CD14-positive monocyte (primary cell): ENCODE results near the gene HDAC10. TPM values are rescaled to one million over a fixed set of nuclear protein-coding genes. Genes with fewer than 3 reads are reported as not detected.

Experiments
- DNase-seq, 3 donors: peaks; one replicate each; pipeline ENCODE4 v3.0.0-alpha.2; 2011 to 2022
- H2AFZ ChIP-seq: 2 replicates; pipeline ENCODE4 v1.6.0; 2012; ENCODE audit warnings: mild to moderate bottlenecking, low read depth, low read length, inconsistent platforms; ENCODE audit not compliant: insufficient read depth, poor library complexity, severe bottlenecking
- H3K27ac ChIP-seq, 2 donors: 1 replicate in 1 of 2; 2 replicates in 1 of 2; pipeline ENCODE4 v1.5.1; 2012 to 2013; ENCODE audit warnings: low read length in 2 of 2, control low read depth in 1 of 2, inconsistent platforms in 1 of 2, low read depth in 1 of 2, mild to moderate bottlenecking in 1 of 2
- H3K27me3 ChIP-seq, 2 donors: one replicate each; pipeline versions ENCODE4 v1.6.0 to v1.6.1; 2011 to 2013; ENCODE audit warnings: low read length in 2 of 2; ENCODE audit not compliant: control insufficient read depth in 2 of 2, insufficient read depth in 2 of 2
- H3K36me3 ChIP-seq, 2 donors: replicated peaks in 1 of 2; 1 replicate in 1 of 2; 2 replicates in 1 of 2; pipeline versions ENCODE4 v1.5.1 to v1.6.1; 2012 to 2013; ENCODE audit warnings: low read length in 2 of 2, control low read depth in 1 of 2, inconsistent platforms in 1 of 2, mild to moderate bottlenecking in 1 of 2; ENCODE audit not compliant: insufficient read depth in 2 of 2, control insufficient read depth in 1 of 2
- H3K4me1 ChIP-seq, 2 donors: 1 replicate in 1 of 2; 2 replicates in 1 of 2; pipeline versions ENCODE4 v1.5.1 to v1.6.1; 2012 to 2013; ENCODE audit warnings: low read length in 2 of 2, control low read depth in 1 of 2, inconsistent platforms in 1 of 2, mild to moderate bottlenecking in 1 of 2, moderate library complexity in 1 of 2; ENCODE audit not compliant: insufficient read depth in 2 of 2, control insufficient read depth in 1 of 2
- H3K4me2 ChIP-seq: replicated peaks from 2 replicates; pipeline ENCODE3; 2012; ENCODE audit warnings: low read length, moderate library complexity, mild to moderate bottlenecking; ENCODE audit not compliant: poor library complexity, severe bottlenecking; ENCODE audit errors: extremely low read depth
- H3K4me3 ChIP-seq, 3 experiments: fragments of 200-600 bp in 1 of 3; sonication (generic) in 1 of 3; replicated peaks in 1 of 3; 1 replicate in 2 of 3; 2 replicates in 1 of 3; pipeline ENCODE4 v1.5.1; 2011 to 2013; ENCODE audit warnings: low read length in 3 of 3, mild to moderate bottlenecking in 3 of 3, control low read depth in 2 of 3, low read depth in 2 of 3, inconsistent platforms in 1 of 3, moderate library complexity in 1 of 3
- H3K79me2 ChIP-seq: 2 replicates; pipeline ENCODE4 v1.6.0; 2012; ENCODE audit warnings: mild to moderate bottlenecking, control low read depth, inconsistent platforms, low read length, moderate library complexity; ENCODE audit not compliant: insufficient read depth
- H3K9ac ChIP-seq: 2 replicates; pipeline ENCODE4 v1.6.0; 2017; ENCODE audit warnings: low read length, mild to moderate bottlenecking; ENCODE audit not compliant: insufficient read depth, poor library complexity, severe bottlenecking
- H3K9me3 ChIP-seq, 2 donors: replicated peaks in 1 of 2; 1 replicate in 1 of 2; 2 replicates in 1 of 2; pipeline versions ENCODE4 v1.5.1 to v1.6.1; 2012 to 2013; ENCODE audit warnings: low read length in 2 of 2, control low read depth in 1 of 2; ENCODE audit not compliant: control insufficient read depth in 1 of 2, insufficient read depth in 1 of 2
- H4K20me1 ChIP-seq: 2 replicates; pipeline ENCODE4 v1.6.0; 2012; ENCODE audit warnings: mild to moderate bottlenecking, low read length, control low read depth, moderate library complexity; ENCODE audit not compliant: insufficient read depth
- H3K27ac Mint-ChIP-seq, 7 donors: one replicate each; pipeline ENCODE4 v1.8.0; 2020; ENCODE audit warnings: mild to moderate bottlenecking in 7 of 7, mixed read lengths in 7 of 7, moderate library complexity in 6 of 7, inconsistent platforms in 2 of 7
- H3K27me3 Mint-ChIP-seq, 3 donors: one replicate each; pipeline ENCODE4 v1.8.0; 2021 to 2022; ENCODE audit warnings: low read depth in 3 of 3, mild to moderate bottlenecking in 3 of 3, mixed read lengths in 3 of 3, moderate library complexity in 3 of 3, inconsistent platforms in 1 of 3
- H3K36me3 Mint-ChIP-seq, 2 donors: one replicate each; pipeline ENCODE4 v1.8.0; 2020; ENCODE audit warnings: mixed read lengths in 2 of 2, inconsistent platforms in 1 of 2, mild to moderate bottlenecking in 1 of 2
- H3K4me1 Mint-ChIP-seq: one replicate; pipeline ENCODE4 v1.8.0; 2020; ENCODE audit warnings: mild to moderate bottlenecking, mixed read lengths
- H3K4me3 Mint-ChIP-seq, 2 donors: one replicate each; pipeline ENCODE4 v1.8.0; 2020; ENCODE audit warnings: mild to moderate bottlenecking in 2 of 2, mixed read lengths in 2 of 2, moderate library complexity in 1 of 2
- H3K9me3 Mint-ChIP-seq, 7 donors: one replicate each; pipeline ENCODE4 v1.8.0; 2020 to 2022; ENCODE audit warnings: mixed read lengths in 7 of 7, mild to moderate bottlenecking in 6 of 7, moderate library complexity in 6 of 7, inconsistent platforms in 2 of 7
- WGBS: methylation state at CpG from one replicate; pipeline ENCODE4 v1.1.5; 2013; ENCODE audit warnings: missing lambda C conversion rate; ENCODE audit not compliant: insufficient coverage; 5-methylcytosine and 5-hydroxymethylcytosine counted together
- intact Hi-C, 2 donors: fragments of 100-400 bp; cut with micrococcal nuclease; formaldehyde crosslinking; loops; one replicate each; pipeline versions ENCODE4 v1.15.0 to v1.15.1; 2023
- polyA plus RNA-seq, 3 donors: library from polyadenylated mRNA; depleted of rRNA in 1 of 3; unstranded in 2 of 3; stranded (reverse) in 1 of 3; fragments of 300-500 nt in 2 of 3; fragments of >200 nt in 1 of 3; fragmentation: Illumina TruSeq in 2 of 3; gene quantifications; 1 replicate in 2 of 3; 2 replicates in 1 of 3; pipeline ENCODE4 v1.2.3, GENCODE V29; 2012 to 2021
- TF ChIP-seq, protein P1 (sequence below): fragments of 200-600 bp; IDR thresholded peaks from one replicate; pipeline ENCODE4 v1.8.0; 2022; ENCODE audit warnings: antibody characterized with exemption, mild to moderate bottlenecking

Gene HDAC10
- polyA plus RNA-seq, 3 donors = 9.2 to 148 (median 13.7) TPM

DNA sequence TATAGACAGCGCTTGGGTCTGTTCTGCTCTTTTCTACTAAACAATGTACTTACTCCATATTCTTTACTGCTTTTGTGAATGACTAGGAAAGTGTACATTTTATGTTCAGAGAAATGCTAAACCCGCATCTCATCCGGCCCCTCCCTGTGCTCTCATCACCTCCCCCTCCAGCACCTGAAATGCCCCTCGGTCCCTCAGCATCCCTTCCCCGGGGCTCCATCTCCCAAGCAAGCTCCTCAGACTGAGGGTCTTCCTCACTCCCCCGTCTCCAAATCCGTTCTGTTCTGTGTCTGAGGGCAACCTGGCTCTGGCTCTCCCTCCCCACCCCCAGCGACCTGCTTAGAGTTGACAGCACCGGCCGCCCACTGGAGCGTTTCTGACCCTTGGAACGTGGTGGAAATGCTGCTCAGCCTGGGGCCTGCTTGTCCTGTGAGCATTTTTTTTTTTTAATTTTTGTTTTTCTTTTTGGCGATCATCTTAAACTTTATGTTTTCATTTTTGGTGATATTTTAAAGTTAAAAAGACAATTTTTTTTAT is 48.9 kb downstream of the HDAC10 start:
- H3K4me1 ChIP-seq = peaks cover 57 to 72% of the 10 kb centered on the region in 2 donors
- H3K27ac ChIP-seq = peak overlapping the region in 1 of 2 donors; percentile 48
- peak overlapping the region; percentile 53 to 82 (median 72) for H3K4me3 ChIP-seq
- H3K27me3 ChIP-seq = no peaks in the 10 kb centered on the region
- H3K27ac Mint-ChIP-seq = peak overlapping the region in 5 of 7 donors; percentile 36 to 58 (median 46)
- H2AFZ ChIP-seq = no peak overlapping the region
- H3K27me3 Mint-ChIP-seq = peaks cover 0 to 2% (median 2%) of the 10 kb centered on the region in 3 donors
- peaks cover 53% of the 10 kb centered on the region for H3K4me1 Mint-ChIP-seq
- H4K20me1 ChIP-seq = peaks cover 56% of the 10 kb centered on the region
- peaks cover 54% of the 10 kb centered on the region for H3K79me2 ChIP-seq
- no peaks in the 10 kb centered on the region for H3K9me3 ChIP-seq
- intact Hi-C loops = loop anchor here in 1 of 2 donors (10.0 kb wide), 1 partner anchor 277 kb away; no protein-coding TSS in a partner anchor
- 86% methylated on average over 9 of the region's 13 CpGs for WGBS
- H3K9ac ChIP-seq = peak overlapping the region; percentile 88
- H3K4me3 Mint-ChIP-seq = peak overlapping the region; percentile 89 to 91
- no peak for DNase-seq
- TF ChIP-seq, protein P1, sequence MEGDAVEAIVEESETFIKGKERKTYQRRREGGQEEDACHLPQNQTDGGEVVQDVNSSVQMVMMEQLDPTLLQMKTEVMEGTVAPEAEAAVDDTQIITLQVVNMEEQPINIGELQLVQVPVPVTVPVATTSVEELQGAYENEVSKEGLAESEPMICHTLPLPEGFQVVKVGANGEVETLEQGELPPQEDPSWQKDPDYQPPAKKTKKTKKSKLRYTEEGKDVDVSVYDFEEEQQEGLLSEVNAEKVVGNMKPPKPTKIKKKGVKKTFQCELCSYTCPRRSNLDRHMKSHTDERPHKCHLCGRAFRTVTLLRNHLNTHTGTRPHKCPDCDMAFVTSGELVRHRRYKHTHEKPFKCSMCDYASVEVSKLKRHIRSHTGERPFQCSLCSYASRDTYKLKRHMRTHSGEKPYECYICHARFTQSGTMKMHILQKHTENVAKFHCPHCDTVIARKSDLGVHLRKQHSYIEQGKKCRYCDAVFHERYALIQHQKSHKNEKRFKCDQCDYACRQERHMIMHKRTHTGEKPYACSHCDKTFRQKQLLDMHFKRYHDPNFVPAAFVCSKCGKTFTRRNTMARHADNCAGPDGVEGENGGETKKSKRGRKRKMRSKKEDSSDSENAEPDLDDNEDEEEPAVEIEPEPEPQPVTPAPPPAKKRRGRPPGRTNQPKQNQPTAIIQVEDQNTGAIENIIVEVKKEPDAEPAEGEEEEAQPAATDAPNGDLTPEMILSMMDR = no peak
- H3K36me3 ChIP-seq = peaks cover 21 to 38% of the 10 kb centered on the region in 2 donors
- H3K4me2 ChIP-seq = peak overlapping the region; percentile 89
- peaks cover 0 to 3% (median 0%) of the 10 kb centered on the region in 7 donors for H3K9me3 Mint-ChIP-seq
- peaks cover 45 to 47% of the 10 kb centered on the region in 2 donors for H3K36me3 Mint-ChIP-seq

DNA sequence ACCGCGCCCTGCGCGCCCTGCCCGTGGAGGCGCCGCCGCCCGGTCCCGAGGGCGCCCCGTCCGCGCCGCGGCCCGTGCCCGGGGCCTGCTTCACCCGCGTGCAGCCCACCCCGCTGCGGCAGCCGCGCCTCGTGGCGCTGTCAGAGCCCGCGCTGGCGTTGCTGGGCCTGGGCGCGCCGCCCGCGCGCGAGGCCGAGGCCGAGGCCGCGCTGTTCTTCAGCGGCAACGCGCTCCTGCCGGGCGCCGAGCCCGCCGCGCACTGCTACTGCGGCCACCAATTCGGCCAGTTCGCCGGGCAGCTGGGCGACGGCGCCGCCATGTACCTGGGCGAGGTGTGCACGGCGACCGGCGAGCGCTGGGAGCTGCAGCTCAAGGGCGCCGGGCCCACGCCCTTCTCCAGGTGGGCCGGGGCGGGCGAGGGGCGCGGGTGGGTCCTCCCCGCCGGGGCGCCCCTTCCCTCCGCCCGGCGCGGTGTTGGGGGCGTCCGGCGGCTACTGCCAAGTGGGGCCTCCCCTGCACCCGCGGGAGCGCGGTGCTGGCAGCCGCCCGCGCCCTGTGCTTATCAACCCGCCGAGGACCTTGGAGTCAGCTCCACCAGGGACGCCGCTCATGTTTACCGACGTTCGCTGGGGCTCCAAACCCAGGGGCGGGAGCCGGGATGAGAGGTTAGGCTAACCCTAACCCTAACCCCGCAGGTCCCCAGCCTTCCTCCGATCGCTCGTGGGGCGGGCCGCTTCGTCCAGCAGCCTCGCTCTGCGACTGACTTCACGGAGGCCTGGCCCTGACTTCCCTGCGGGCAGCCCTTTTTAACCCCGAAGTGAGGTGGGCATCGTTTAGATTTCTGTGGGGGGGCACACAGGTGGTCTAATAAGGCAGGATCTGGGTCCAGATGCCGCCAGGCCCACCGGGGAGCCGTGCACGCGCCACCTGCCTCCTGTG is 49.6 kb downstream of the HDAC10 start:
- Mint-ChIP-seq H3K27ac (peak overlapping the region in 5 of 7 donors; percentile 36 to 58 (median 46)), H3K4me3 (peak overlapping the region; percentile 89 to 91), H3K36me3 (peaks cover 45% of the 10 kb centered on the region in 2 donors), H3K9me3 (peaks cover 0 to 3% (median 0%) of the 10 kb centered on the region in 7 donors), H3K27me3 (peaks cover 0 to 2% (median 2%) of the 10 kb centered on the region in 3 donors), H3K4me1 (peaks cover 45% of the 10 kb centered on the region)
- peak overlapping the region in 1 of 2 donors; percentile 48 for H3K27ac ChIP-seq
- peaks cover 50 to 65% of the 10 kb centered on the region in 2 donors for H3K4me1 ChIP-seq
- peak overlapping the region; percentile 53 to 82 (median 72) for H3K4me3 ChIP-seq
- peak overlapping the region; percentile 89 for H3K4me2 ChIP-seq
- no peak for DNase-seq
- H3K9ac ChIP-seq = peak overlapping the region; percentile 88
- peaks cover 22 to 38% of the 10 kb centered on the region in 2 donors for H3K36me3 ChIP-seq
- WGBS = 2% methylated on average over 111 of the region's 115 CpGs
- no peak overlapping the region for H2AFZ ChIP-seq
- TF ChIP-seq, protein P1 = no peak
- no peaks in the 10 kb centered on the region for H3K27me3 ChIP-seq
- no peaks in the 10 kb centered on the region for H3K9me3 ChIP-seq
- intact Hi-C loops = loop anchor here (2.0 to 10.0 kb wide), 3 partner anchors 17 to 277 kb away; partner anchors contain the start of gene TRABD (in 2 of the 2)
- peaks cover 53% of the 10 kb centered on the region for H4K20me1 ChIP-seq
- H3K79me2 ChIP-seq = peaks cover 50% of the 10 kb centered on the region
